CD4-positive, alpha-beta T cell treated with Interleukin-12 subunit alpha and Interleukin-12 subunit beta, for 1 hour (primary cell): ENCODE results near the gene C4BPB.
"Not testable (repeated sequence)": the region's sequence is repeated elsewhere in the genome, so short reads cannot be mapped to it uniquely, and the experiment has no call there.

Experiments used
- DNase-seq: peaks from one replicate; pipeline ENCODE4 v3.0.0-alpha.2; 2020

Gene C4BPB, protein sequence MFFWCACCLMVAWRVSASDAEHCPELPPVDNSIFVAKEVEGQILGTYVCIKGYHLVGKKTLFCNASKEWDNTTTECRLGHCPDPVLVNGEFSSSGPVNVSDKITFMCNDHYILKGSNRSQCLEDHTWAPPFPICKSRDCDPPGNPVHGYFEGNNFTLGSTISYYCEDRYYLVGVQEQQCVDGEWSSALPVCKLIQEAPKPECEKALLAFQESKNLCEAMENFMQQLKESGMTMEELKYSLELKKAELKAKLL

DNA sequence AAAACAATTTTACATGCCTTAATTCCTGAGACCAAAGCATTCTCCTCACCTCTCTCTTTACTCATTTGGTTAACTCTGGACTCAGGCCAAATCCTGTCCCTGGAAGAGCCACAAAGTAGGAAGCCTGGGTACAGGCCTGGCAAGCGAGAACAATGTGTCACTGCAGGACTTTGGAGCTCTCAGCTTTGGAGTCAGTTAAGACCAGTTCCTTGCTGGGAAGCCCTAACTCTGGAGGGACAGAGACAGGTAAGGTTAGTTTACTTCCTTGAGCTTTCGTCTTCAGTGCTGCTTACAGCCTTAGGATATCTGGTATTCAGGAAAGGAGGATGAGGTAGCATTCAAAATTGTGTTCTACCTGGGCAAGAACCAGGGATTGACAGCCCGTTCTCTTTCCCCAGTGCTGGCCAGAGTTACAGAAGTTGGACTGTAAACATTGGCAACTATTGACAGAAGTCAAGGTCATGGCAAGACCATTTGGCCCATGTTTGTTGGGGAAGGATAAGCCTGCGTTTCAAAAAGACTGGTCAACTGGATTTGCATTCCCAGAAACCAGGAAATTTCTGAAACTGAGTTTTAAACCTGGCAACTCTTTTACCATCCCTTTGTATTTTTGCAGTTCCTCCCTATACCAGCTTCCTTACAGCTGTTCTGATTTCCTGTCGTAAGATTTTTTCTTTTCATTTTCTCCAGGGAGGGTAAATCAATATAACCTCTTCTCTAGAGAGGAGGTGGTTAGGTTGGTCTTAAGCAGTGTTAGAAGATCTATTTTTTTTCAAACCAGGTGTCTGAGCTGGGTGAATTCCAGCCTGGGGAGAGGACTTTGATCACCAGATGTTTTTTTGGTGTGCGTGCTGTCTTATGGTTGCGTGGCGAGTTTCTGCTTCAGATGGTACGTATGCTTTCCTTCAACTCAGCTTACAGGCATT, at the start of gene C4BPB:
TSS of gene C4BPB (plus strand) at position 160 of the 926 bp plus-strand sequence. CDS start at position 832, 672 bp downstream.
- DNase-seq: peak; percentile 20

DNA sequence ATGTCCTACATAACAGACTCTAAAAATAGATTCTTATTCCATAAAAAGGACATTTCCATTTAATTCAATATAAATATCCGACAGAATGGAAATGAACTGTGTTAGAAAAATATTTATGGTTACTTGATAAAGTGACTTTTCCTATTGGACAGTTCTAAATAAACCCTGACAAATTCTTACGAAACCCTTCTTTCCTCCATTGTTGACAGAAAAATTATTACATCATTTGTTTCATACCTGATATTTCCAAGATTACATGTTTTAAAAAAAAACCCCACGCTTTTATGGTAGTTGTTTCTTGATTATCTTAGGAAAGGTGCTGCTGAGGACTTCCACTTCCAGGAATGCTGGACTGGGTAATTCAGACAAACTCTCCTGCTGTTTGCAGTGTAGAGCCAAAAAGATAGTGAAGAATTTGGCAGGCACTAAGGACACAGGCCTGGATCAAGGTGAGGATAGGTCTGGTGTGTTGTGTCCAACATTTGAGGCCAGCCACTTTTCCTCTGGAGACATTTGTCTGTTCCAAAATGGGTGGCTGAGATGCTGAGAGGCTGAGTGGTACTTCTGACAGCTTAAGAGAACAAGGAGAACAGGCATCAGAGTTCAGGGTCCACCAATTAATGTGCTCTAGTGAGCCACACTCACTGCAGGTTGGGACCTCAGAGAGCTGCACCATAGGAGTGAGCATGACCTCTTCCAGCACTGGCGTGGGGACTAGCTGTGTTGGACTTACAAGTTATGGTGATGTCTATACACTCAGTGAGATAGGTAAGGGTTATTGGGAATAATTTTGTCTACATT, 49.1 kb upstream of the C4BPB start:
- no peak for DNase-seq

DNA sequence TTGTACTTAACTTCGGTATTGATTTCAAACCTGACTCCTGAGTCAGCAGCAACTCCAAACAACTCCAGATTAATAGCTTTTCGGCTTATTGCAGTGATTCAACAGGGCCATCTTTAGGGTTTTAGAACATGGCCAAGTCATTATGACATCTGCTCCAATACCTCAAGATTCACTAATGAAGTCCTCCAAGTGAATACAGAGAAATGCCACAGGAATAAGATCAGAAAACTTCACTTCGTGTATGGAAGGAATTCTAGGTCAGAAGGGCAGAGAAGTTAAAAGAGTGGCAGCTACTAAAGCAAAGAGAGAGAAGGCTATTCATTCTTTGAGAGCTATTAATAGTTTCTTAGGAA, 48.5 kb upstream of the C4BPB start:
- DNase-seq: no peak

DNA sequence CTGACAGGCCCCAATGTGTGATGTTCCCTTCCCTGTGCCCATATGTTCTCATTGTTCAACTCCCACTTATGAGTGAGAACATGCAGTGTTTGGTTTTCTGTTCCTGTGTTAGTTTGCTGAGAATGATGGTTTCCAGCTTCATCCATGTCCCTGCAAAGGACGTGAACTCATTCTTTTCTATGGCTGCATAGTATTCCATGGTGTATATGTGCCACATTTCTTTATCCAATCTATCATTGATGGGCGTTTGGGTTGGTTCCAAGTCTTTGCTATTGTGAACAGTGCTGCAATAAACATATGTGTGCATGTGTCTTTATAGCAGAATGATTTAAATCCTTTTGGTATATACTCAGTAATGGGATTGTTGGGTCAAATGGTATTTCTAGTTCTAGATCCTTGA, 47.3 kb upstream of the C4BPB start:
- not testable (repeated sequence) for DNase-seq

DNA sequence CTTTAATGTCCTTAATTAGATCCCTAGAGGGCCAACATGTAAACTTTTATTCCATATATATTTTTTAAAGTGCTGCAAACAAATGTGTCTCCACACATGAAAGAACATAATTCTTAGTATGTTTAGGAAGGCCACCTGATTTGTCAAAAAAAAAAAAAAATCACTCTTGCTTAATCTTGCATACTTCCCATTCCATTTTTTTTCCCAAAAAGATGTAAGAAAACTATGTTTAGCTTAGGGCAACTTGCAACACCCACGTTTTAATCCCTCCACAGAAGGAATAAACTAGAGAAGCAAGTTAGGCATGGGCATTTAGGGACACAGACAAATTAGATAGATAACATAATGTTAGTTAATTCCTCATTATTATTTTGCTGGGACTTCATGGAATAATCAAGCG, 43.2 kb upstream of the C4BPB start:
- no peak for DNase-seq

DNA sequence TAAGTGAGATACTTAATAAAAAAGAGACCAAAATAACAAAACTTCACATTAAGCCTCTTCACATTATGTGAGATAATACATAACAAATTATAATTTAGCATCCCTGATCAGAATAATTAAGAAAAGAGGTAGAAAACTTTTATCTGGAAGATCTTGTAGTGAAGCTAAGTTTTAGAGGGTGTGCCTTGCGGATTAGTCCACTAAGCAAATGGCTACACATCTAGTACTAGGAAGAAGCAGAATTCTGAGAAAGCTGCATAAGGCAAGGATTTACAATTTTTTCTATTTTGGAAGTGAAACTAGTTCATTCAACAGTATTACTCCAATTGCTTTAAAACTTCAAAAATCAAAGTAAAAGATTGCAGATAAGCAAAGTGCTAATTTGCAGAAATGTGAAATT, 41.2 kb upstream of the C4BPB start:
- DNase-seq: no peak

DNA sequence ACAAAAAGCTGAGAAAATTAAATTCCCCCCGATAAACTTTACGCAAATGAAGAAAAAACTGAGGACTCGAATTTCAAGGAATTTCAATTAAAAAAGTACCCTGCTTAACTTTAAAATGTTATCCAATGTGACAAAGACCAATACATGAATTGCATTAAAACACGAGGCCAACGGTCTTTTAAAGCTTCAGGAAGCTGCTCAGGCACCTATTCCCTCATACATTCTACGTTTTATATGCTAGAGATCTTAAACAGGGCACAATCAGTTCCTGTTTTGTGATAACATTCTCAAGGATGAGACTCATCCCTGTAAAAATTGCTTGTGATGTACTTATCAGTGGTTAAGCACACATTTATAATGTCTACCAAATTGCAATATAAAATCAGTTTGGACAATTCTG, 40.6 kb upstream of the C4BPB start:
- DNase-seq: no peak

DNA sequence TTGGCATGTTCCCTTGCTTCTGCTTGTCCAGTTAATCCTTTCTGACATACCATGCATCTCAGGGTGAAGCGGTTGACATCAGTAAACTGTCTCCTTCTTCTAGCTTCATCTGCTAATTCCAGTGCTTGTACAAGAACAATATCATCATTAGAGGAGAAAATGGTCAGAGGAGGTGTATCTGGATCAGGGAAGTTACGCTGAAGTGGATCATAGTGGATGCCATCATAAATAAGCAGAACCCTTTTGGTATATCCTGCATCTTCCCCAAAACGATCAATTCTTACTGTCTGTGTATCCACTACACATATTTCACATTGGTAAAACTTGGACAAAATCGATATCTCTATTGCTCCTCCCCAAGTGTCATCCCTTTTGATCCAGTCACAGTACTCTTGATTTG, 39.6 kb upstream of the C4BPB start:
- DNase-seq: no peak

DNA sequence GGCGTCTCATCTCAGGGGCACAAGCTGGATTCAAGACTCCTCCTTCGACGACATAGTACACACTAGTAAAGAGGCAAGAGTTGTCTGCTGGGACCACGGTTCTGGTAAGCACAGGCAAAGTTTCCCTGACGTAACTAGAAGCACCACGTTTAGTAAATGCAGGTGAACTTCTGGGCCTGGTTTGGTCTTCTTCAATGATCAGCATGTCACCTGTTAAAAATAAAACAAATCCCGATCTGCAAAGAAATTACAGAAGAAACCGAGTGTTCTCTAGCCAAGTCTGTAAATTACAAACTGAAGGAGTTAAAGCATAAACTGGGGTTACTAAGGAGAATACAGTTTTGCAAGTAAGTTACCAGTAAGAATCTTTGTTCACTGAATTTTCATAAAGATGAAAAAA, 39.1 kb upstream of the C4BPB start:
- DNase-seq: no peak

DNA sequence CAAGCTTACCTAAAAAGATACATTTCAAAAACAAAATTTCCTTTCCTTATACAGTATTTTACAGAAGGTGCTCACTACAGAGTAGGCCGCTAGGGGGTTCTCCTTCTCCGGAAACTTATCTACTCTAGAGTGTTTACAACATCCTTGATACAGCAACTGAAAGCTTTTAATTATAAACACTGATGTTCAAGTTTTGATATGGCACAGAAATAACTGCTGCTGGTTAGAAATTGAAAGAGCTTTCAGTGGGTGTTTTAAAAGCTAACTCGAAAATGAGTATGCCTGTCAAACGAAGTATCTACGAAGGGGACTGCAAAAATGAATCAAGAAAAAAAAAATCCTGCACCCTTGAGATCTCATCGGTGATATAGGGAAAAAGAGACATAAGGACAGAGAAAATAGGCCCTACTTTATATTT, 38.7 kb upstream of the C4BPB start:
- peak; percentile 70 for DNase-seq

DNA sequence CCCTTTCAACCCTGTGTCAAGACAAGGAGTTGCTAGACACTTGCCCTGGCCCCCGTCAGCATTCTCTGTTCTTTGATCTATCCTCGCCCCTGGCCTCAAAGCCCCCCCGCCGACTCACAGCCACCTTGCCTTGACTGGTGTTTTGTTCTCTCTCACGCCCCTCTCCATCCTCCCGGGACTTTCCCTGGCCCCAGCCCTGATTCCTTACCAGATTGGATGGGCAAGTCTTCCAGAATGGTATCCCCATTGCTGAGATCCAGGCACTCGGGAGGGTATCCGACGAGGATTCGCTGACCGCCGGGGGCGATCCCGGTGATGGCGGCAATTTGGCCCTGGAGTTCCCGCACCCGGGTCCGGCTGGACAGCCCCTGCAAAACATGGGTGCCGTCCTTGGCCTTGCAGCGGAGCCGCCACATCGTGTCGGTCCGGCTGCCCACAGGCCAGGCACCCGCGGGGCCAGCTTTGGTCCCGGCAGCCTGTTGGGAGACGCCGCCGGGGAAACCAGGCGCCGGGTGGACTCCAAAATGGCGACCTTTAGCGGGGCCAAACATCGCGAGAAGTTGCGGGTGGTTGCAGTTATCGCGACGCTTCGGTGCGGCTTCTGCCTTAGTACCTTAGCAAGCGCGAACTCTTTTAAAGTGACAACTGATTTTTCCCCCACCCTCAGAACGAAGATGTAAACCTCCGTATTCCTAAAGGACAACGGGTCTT, 38.0 kb upstream of the C4BPB start:
- DNase-seq: peak; percentile 93

DNA sequence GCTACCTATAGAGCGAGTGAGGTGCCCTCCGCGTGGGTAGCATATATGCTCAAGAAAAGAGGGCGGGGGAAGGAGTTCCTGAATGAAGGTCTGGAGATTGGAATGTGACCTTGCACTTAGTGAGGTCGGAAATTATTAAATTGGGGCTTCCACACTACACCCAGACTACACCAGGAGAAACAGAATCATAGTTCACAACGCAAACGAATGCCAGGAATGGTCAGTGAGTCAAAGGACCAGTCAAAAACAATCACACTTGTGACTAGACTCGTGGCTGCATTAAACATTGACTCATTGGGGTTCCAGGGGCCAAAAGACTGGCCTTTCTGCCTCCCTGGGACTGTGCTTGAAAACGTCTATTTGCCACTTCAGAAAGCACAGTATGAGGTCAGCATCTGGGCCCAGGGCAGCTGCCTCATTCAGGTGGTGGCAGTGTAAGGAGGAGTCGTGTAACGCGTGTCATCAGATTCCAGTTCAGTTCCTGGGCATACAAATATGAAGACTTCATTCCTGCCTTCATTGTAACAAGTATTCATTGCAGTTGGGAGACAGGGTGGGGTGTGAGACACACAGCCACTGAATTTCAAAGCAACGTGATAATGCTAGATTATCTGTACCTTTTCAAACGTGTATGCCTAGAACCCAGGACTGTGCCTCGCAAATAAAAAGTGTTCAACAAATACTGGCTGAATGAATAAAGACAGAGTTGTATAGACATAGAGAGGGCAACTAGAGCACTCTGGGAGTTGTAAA, 37.3 kb upstream of the C4BPB start, which contains the start of gene YOD1:
TSS of gene YOD1 (minus strand) at position 18 of the 753 bp plus-strand sequence. CDS start 178 bp downstream, outside the sequence.
- no peak for DNase-seq

DNA sequence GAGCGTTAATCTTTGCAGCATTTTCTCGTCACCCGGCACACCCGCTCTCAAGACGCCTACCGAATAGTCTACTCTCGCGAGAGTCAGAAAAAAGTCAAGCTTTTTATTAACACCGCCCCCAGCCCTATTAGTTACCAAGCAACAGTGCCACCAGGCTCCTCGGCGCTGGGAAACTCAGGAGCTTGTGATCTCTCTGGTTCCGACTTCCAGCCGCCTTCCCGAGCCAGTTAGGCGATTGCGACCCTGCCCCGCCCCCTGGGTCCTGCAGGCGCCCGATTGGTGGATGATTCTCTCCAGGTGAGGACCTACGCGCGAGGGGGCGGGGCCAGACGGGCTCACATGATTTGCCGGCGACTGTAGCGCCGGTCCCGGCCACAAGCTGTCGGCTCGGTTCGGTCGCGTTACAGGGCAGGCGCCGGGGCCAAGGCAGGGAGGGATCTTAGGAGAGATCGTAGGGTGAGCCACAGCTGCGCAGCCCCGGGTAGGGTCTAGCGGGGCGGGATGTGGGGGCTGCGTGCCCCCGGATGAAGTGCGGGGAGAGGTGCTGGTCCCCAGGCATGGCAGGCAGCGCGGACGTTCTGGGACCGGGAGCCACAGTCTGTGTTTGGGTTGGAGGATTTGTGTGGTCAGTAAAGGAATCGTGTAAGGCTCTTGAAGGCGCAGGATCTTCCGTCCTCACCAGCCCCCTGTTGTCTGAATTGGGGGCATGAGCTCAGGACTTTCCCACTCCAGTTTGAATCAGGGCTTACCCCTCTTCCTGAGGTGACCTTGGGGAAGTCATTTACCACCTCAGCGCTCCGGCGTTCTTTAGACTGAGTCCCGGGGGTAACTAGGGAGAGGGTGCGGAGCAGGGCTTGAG, 35.5 kb upstream of the C4BPB start, which contains the start of gene PFKFB2:
TSS of gene PFKFB2 (plus strand) at position 365 of the 859 bp plus-strand sequence. CDS start 1,443 bp downstream, outside the sequence.
- peak; percentile 95 for DNase-seq

DNA sequence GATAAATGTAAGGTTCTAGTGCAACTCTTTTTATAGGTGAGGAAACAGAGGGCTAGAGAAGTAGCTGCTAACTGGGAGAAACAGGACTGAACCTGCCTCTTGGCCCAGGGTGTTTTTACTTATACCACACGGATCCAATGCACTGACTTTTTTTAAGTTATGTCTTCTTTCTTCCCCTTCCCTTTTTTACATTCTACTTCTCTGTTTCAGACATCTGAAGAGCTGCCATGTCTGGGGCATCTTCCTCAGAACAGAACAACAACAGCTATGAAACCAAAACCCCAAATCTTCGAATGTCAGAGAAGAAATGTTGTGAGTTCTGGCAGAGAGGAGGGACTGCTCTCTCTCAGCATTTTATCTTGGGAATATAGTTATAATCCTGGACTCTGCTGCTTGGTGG, 34.2 kb upstream of the C4BPB start:
- no peak for DNase-seq

DNA sequence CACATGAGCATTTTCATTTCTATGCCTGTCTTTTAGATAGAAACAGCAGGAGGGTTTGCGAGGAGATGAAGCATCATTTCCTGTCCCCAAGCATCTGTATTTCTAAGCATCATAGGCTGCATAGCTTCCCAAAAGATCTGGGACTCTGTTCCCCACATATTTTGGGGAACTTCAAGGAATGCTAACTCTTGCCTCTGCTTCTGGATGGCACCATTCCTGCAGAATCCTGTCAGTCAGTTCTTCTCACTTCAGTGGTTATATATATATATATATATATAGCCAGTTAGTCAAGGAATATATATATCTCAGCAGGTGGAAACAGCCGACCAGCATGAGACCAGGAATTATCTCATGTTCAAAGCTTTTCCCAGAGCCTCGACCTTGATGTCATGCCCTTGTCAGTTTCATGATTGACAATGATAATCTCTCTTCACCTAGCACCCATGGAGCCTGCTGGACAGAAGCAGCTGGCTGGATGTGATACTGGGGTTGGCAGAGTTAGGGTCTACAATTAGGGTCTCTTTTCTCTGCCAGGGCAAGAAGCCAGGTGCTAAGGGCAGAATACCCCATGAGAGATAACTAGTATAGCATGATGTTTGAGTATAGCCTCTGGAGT, 33.2 kb upstream of the C4BPB start:
- DNase-seq: no peak

DNA sequence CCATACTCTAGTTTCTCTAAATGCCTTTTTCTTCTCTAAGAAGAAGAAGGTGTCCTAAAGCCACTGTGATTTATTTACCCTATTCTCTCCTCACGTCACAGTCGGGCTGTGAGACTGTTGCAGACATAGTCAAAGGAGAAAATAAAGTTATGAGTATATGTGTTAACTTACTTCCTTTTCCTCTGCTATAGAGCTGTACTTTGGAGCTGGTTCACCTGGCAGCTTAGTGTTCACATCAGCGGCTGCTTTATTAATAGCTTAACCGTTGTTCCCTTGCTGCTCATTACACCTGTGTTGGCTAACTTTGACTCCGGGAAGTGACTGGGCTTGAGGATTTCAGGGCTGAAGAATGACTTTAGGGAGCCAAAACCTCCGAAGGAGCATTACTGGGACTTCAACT, 32.0 kb upstream of the C4BPB start:
- no peak for DNase-seq

DNA sequence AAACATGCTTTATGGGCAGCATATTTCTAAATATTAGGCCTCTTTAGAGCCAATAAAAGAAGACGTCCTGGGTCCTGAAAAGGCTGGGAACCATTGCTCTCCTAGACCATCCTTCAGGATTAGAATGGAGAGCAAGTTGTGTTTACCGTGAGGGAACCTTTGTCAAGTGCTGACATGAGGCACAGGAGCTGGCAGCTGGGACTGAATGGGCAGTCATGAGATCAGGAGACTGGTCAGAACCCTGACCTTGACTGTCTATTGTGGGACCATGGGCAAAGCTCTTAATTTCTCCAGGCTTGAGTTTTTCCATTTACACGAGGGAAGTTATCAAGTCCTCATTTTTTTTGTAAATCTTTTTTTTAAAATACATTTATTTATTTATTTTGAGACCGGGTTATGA, 30.4 kb upstream of the C4BPB start:
- DNase-seq: no peak

DNA sequence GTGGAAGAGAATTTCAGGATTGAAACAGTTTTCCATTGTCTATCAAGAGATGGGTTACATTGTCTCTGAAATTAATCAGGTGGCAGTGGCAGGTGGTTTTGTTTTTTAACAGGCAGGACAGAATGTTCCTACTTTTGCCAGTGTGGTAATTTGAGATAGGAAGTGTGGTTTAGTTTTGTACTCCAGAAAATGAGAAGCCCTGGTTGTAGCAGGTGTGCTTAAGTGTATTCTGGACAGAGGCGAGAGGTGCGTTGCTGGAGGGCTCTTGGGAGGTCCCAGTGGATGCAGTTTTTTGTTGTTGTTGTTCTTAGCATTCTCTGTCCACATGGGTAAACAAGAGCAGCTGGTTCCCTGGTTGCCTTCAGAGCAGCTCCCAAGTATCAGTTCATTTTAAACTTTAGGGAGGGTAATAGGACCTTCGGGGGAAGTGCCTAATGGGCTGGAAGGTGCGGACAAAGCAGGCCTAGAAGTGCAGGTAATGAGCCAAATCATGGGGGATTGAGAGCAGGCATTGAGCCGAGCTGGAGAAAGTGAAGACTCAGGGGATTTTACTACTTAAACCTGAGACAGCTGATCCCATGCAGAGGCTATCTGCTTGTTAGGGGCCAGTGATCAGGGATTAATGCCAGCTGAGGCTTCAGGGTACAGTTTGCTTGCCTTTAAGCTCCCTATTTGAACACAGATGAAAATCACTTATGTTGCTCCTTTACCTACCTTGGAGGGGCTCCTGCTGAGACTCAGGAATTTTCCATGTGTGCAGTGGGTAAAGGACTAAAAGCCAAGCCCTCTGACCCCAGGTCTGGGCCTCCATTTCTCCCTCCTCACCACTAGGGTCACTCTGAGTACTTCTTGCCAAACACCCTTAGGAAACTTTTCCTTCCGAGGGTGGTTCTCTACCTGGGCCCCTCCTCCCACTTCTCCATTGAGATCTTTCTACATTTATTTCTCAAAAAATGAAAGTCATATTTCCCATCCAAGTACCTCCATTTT, 29.5 kb upstream of the C4BPB start:
- no peak for DNase-seq

DNA sequence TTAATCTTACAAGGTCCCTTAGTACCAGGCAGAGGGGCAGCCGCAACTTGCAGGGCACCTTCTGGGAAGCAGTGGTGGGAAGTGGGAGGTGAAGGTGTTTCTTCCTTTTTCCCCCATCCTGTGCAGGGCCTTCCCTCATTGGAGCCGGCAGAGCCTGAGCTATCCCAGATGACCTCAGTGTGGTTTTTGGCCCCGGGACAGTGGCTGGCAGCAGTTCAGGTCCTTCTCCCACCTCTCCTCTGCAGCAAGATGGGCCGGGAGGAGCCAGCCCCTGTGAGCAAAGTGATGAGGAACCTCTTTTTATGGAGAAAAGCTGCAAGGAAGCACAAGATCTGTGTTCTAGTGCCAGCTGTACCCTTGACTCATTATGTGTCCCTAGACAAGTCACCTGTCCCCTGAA, 28.8 kb upstream of the C4BPB start:
- DNase-seq: no peak
